Testis (tissue), 3 donors: Measurements from ENCODE around the gene GPNMB. TPM values are rescaled to one million over a fixed set of nuclear protein-coding genes. Genes with fewer than 3 reads are reported as not detected.

Experiments
- DNase-seq: peaks from one replicate; pipeline ENCODE4 v3.0.0-alpha.2; 2019
- H3K27ac ChIP-seq, 2 donors: fragments of 200-600 bp; sonication (generic); one replicate each; pipeline ENCODE4 v1.5.1; 2019
- H3K27me3 ChIP-seq: fragments of 200-600 bp; sonication (generic); one replicate; pipeline ENCODE4 v1.5.1; 2019
- H3K36me3 ChIP-seq: fragments of 200-600 bp; sonication (generic); one replicate; pipeline ENCODE4 v1.5.1; 2017; ENCODE audit warnings: low read depth; ENCODE audit errors: missing control alignments
- H3K4me1 ChIP-seq: fragments of 200-600 bp; sonication (generic); one replicate; pipeline ENCODE4 v1.5.1; 2019
- H3K4me3 ChIP-seq, 2 donors: fragments of 200-600 bp; sonication (generic); one replicate each; pipeline ENCODE4 v1.5.1; 2017 to 2019
- H3K9me3 ChIP-seq: fragments of 200-600 bp; sonication (generic); one replicate; pipeline ENCODE4 v1.5.1; 2017
- POLR2A ChIP-seq: fragments of 450-650 bp; IDR thresholded peaks from one replicate; pipeline ENCODE4 v1.6.1; 2017; ENCODE audit warnings: antibody characterized with exemption, mild to moderate bottlenecking, moderate library complexity
- WGBS, 2 donors: methylation state at CpG; one replicate each; pipeline ENCODE4 v1.1.5; 2018; 5-methylcytosine and 5-hydroxymethylcytosine counted together
- intact Hi-C: fragments of 100-400 bp; cut with DNase I; formaldehyde crosslinking; loops from one replicate; pipeline ENCODE4 v1.15.1; 2023; ENCODE audit warnings: low total_unique reads
- polyA plus RNA-seq: library from polyadenylated mRNA; stranded (reverse); fragments of 350-450 nt; fragmentation: Illumina TruSeq; extraction: RNeasy Lipid Tissue Mini Kit (QIAGEN cat#74804); gene quantifications from one replicate; pipeline ENCODE4 v1.2.3, GENCODE V29; 2014; ENCODE audit warnings: low read depth, low replicate concordance; ENCODE audit not compliant: insufficient read depth
- total RNA-seq, 2 donors: library from RNA; depleted of rRNA; stranded (reverse); fragments of >200 nt; gene quantifications; one replicate each; pipeline ENCODE4 v1.2.3, GENCODE V29; 2016
- TF ChIP-seq, protein P1 (sequence below), 3 experiments: fragments of 450-650 bp in 2 of 3; fragments of 200-600 bp in 1 of 3; sonication (generic) in 1 of 3; IDR thresholded peaks; one replicate each; pipeline ENCODE4 v1.5.1; 2016 to 2019; ENCODE audit warnings: antibody characterized with exemption in 3 of 3, mild to moderate bottlenecking in 2 of 3, moderate library complexity in 1 of 3

The GPNMB gene
- total and polyA plus RNA-seq, 3 donors from 2014 or later, result 15.6 to 81.9 (median 33.6) TPM

DNA sequence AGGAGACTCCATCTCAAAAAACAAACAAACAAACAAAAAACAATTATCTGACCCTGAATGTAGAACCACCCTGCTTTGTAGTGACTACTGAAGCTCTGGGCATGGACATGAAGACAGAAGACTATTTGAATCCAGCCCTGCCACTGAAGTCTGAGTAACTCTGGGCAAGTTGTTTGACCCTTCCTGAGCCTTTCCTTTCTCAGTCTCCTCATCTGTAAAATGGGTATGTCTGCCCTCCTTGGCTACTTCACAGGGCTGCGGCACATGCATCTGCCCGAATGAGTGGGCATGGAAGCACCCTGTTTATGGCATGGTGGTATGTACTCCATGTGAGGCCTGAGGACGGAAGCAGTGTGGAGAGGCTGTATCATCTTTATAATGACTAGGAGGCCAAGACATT is 30.4 kb downstream of the GPNMB start:
- 88 to 93% methylated on average over 3 of the region's 3 CpGs for WGBS, 2 donors

DNA sequence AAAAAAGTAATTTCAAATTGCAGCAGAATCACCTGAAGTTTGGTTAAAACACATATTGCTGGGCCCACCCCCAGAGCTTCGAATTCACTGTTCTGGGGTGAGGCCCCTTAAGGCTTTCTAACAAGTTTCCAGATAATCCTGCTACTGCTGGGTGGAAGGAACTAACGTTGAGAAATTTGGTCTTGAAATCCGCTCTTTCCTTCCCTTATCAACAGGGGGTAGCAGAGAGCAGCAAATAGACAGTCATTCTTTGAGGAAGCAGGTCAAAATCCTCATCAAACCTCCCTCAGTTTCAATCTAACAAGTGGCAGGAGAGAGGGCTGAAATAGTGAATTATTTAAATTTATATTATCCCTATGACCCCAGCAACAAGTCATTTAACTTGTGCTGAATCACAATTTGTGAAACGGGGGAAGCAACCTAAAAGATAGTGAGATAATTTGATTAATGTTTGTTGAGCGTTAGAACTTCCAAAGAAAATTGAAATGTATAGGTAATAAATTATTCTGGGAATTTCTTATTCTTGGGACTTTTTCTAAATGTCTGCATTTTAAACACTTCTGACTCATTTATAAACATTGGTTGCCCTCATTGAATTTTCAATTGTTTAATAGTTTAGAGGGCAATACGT is 30.9 kb downstream of the GPNMB start:
- H3K4me1 ChIP-seq, result no peaks in the 10 kb centered on the region
- TF ChIP-seq, protein P1, sequence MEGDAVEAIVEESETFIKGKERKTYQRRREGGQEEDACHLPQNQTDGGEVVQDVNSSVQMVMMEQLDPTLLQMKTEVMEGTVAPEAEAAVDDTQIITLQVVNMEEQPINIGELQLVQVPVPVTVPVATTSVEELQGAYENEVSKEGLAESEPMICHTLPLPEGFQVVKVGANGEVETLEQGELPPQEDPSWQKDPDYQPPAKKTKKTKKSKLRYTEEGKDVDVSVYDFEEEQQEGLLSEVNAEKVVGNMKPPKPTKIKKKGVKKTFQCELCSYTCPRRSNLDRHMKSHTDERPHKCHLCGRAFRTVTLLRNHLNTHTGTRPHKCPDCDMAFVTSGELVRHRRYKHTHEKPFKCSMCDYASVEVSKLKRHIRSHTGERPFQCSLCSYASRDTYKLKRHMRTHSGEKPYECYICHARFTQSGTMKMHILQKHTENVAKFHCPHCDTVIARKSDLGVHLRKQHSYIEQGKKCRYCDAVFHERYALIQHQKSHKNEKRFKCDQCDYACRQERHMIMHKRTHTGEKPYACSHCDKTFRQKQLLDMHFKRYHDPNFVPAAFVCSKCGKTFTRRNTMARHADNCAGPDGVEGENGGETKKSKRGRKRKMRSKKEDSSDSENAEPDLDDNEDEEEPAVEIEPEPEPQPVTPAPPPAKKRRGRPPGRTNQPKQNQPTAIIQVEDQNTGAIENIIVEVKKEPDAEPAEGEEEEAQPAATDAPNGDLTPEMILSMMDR (IDR thresholded peaks at IDR 0.05), result peak; percentile 36 to 58 (median 52)
- no peak for TF ChIP-seq POLR2A
- no peaks in the 10 kb centered on the region for H3K27me3 ChIP-seq
- DNase-seq, result peak; percentile 22
- intact Hi-C loops, result no loop called here
- H3K36me3 ChIP-seq, result no peaks in the 10 kb centered on the region
- H3K27ac ChIP-seq, result no peak overlapping the region
- H3K4me3 ChIP-seq, result no peak overlapping the region
- 41 to 47% methylated on average over 6 of the region's 6 CpGs for WGBS, 2 donors
- H3K9me3 ChIP-seq, result no peaks in the 10 kb centered on the region

More for the DNA sequence above, 30.4 kb downstream of the GPNMB start:
- no peak overlapping the region for H3K27ac ChIP-seq
- TF ChIP-seq, protein P1 (IDR thresholded peaks at IDR 0.05), result no peak
- no peak for TF ChIP-seq POLR2A
- no peak overlapping the region for H3K4me3 ChIP-seq
- no peaks in the 10 kb centered on the region for H3K4me1 ChIP-seq
- intact Hi-C loops, result no loop called here
- H3K9me3 ChIP-seq, result no peaks in the 10 kb centered on the region
- no peaks in the 10 kb centered on the region for H3K27me3 ChIP-seq
- H3K36me3 ChIP-seq, result no peaks in the 10 kb centered on the region
- DNase-seq, result no peak

DNA sequence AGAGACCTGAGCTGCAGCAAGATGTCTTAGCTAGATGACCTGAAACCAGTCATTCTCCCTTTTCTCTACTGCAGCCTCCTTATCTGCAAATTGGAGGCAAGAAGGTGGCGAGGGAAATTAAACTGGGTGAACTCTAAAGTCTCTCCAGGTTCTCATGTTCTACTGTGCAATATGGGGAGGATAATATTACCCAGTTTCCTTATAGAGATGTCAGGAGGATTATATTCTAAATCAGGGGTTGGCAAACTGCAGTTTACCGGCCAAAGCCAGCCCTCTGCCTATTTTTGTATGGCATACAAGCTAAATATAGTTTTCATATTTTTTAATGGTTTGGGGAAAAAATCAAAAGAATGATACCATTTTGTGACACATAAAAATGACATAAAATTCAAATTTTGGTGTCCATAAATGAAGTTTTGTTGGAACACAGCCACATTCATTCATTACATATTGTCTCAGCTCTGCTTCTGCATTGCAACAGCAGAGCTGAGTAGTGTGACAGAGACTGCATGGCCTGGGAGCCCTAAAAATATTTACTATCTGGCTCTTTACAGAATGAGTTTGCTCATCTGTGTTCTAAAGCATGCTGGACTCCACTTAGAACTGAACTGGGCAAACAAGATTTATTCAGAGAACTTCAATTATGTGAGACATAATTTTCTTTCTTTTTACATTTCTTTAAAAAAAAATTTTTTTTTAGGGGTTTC is 33.4 kb downstream of the GPNMB start:
- Histone ChIP-seq H3K4me1 (no peaks in the 10 kb centered on the region), H3K36me3 (no peaks in the 10 kb centered on the region), H3K4me3 (no peak overlapping the region), H3K27me3 (no peaks in the 10 kb centered on the region), H3K9me3 (no peaks in the 10 kb centered on the region), H3K27ac (no peak overlapping the region)
- intact Hi-C loops, result no loop called here
- WGBS, 2 donors, result 90 to 91% methylated on average over 2 of the region's 2 CpGs
- no peak for DNase-seq
- TF ChIP-seq, protein P1 (IDR thresholded peaks at IDR 0.05), result no peak
- TF ChIP-seq POLR2A, result no peak

- Histone ChIP-seq H3K27me3 (no peaks in the 10 kb centered on the region), H3K4me3 (no peak overlapping the region), H3K9me3 (no peaks in the 10 kb centered on the region), H3K27ac (no peak overlapping the region), H3K36me3 (no peaks in the 10 kb centered on the region), H3K4me1 (no peaks in the 10 kb centered on the region)
- no peak for DNase-seq
- intact Hi-C loops, result no loop called here
- TF ChIP-seq, protein P1 (IDR thresholded peaks at IDR 0.05), result no peak
- TF ChIP-seq POLR2A, result no peak
- 95 to 98% methylated on average over 4 of the region's 4 CpGs for WGBS, 2 donors
Measured at GRCh38 chr7:23283086-23283485, 36.5 kb downstream of the GPNMB start.
